HG02642 (cell line): ENCODE measurements around the gene DLX6.

ENCODE experiments used
- ATAC-seq: cut with Tn5 transposase; IDR thresholded peaks from one replicate; pipeline ENCODE4 v1.9.1; 2021; ENCODE audit warnings: mild to moderate bottlenecking; ENCODE audit not compliant: unreplicated experiment, poor library complexity

DLX6 gene

GRCh38 chr7:97005183-97006054, at the start of gene DLX6:
Gene DLX6 (plus strand): TSS chr7:97005553. CDS start chr7:97005978, 425 bp downstream.
- no peak for ATAC-seq

GRCh38 chr7:96959135-96959534, 46.2 kb upstream of the DLX6 start:
- ATAC-seq: no peak

- no peak for ATAC-seq
Observed at GRCh38 chr7:96962221-96962885, 43.0 kb upstream of the DLX6 start.

- no peak for ATAC-seq
Observed at GRCh38 chr7:96968981-96969380, 36.4 kb upstream of the DLX6 start.

DNA sequence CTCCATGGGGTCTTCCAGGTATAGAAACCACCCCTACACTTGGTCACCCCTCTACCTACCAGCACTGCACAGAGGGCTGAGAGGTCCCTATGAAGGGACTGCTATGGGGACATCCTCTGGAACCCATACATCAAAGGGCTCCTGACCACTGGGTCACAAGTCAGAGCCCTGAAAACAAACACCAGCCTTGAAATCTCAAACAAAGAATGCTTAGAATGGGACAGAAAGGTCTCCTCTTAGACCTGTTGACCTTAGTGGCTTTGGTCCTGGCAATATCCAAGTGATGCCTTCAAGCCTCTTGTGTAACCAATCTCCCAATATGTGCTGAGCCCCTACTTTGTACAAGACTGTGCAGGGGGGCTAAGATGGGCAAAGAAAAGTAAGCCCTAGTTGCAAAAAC, 34.6 kb upstream of the DLX6 start:
- ATAC-seq: no peak

- no peak for ATAC-seq
Observed at GRCh38 chr7:96973986-96974385, 31.4 kb upstream of the DLX6 start.

DNA sequence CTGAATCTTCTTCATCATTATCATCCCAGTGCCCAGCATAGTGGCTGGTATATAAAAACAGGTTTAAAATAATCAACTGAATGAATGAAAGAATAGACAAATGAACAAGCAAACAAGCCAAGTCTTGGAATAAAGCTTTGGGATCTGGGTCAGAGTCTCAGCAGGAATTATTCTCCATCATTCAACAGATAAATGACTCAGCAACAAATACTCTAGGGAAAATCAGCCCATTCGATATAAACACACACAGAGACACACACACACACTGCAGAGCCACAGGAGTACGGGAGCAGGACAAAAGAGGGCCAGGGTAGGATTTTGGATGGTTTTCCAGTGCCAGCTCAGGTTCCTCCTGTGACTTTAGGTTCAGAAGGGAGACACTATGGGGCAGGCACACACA, 29.2 kb upstream of the DLX6 start:
- ATAC-seq: no peak

DNA sequence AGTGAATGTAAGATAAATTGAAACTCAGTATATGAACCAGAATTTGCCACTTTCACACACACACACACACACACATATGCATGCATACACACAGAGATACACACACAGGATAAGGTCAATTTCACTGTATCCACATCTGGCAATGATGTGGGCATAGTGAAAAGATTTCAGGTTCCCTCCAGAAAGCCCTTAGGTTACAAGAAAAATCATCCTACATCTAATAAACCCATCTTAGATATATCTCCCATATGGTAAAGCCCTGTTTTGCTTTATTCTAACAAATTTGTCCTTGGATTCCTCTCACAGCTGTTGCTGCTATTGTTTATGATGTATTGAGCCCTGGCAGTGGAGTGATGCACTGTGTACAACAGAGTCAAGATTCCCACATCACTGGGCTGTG, 27.9 kb upstream of the DLX6 start:
- no peak for ATAC-seq

GRCh38 chr7:96979551-96980276, 25.6 kb upstream of the DLX6 start:
- ATAC-seq: no peak

DNA sequence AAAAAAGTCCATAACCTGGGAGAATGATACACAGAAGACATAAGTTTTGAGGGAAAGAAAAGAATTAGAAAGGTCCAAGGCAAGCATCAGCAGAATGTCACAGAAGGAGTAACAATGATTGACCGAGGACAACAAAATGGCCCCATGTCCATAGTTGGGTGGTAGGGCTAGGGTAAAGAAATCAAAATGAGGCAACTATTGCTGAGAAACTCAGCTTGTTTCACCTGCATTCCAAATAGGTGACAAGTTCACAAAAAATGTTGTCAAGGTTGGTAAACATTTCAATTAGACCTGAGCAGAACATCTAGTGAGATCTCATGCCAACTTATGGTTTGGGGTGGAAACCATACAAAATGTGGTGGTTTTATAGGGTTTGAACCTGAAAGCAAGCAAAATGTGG, 22.8 kb upstream of the DLX6 start:
- no peak for ATAC-seq

DNA sequence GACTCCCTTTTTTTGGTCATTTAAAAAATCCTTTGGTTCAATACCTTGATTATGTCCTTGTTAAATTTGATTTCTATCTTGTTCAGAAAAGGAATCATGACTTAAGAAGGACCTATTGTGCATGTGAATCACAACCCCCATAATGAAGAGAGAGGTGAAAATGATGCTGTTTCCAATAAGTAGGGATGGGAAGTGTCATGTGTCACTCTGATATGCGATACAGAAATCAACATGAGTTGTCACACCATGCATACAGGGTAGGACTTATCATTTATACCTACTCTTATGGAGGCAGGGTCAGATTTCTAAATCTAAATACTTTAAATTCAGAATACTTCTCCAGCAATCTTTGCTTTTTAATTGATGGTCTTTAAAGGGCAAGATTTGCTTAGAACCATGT, 19.4 kb upstream of the DLX6 start:
- ATAC-seq: no peak

DNA sequence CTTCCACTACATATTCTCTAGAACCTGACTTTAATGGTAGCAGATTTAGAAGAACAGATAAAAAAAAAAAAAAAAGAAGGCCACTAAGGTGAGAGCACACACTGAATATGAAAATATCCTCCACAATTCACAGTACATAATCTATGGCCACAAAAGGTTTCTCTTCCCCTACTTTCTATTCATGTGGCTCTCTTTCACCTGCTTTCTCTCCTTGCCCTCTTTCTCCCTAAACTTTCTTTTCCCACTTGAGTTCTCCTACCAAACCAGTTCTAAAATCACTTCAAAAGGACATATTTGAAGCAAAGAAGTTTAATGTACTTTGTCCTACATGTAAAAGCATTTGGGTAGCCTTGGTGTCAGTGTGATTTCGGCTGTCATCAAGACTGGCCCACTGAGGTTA, 18.5 kb upstream of the DLX6 start:
- no peak for ATAC-seq

- no peak for ATAC-seq
Observed at GRCh38 chr7:96987719-96988118, 17.6 kb upstream of the DLX6 start.

DNA sequence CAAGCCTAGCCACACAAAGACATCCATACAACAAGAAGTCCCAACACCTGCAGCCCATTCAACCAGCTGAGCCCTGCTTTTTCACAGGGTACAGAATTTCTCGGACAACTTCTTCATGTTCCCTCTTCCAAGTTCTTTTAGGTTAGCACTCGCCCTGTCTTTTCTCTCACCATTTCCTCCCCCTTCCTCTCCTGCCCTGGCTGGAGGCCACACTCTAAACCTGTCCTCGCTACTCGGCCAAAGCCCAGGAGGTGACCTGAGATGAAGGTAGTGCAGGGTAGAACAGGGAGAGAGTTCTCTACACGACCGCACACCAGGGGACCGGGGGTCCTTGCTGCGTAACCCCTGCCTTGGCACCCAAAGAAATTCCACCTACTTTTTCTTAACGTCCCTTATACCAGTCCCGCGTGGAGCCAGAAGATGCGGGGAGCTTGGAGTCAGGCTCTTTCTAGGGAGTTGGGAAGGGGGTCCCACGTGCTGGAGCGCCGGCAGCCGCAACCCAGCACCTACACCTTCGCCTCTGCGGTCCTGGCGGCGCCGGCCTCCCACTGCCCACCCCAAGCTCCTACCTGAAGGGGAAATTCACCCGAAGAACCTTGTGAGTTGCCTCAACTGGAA, 16.0 kb upstream of the DLX6 start:
- ATAC-seq: no peak

DNA sequence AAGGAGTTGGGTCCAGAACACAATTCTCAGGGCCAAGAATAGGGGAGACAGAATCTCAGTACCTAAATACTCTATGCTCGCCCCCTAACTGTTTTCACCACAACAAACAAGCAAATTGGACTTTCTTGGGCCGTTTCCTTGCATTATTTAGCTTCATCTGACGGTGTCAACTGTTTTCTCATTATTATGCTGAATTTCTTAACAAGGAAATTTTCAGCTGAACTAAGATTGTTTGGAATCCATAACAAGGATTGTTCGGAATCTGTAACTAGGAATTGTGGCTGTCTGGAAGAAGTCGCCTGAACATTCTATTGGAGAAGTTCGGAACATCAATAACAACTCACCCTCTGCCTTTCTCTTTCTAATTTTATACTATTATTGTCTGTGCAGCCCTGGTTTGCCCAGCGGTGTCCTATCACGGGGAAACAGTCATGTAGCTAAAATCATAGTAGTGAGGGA, 15.5 kb upstream of the DLX6 start:
- no peak for ATAC-seq

DNA sequence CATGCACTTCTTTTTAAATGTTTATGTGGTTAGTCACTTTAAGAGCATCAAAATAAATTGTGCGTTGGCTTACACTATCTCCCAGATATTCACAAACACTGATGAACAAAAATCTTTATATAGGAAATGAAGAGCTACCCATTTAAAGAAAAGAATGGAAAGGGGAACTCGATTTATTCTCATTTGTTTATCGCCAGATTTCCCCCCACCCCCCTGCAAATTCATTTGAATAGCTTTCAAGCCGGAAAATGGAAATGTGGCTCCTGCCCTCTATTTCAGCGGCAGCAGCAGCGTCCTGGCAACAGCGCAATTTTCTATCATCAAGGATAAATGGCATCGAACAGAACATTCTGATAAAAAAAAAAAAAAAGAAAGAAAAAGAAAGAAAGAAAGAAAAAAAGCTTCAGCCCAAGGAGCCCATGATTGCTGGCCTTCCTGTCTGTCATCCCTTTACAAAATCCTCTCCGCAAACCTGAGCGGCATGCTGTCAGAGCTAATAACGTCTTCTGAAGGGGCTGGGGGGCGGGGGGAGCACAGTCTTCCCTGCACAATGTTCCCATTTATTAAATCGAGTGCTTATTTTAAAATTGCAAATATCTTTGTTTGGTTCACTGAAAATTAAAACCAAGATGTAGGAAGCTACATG, 13.7 kb upstream of the DLX6 start:
- ATAC-seq: no peak

- ATAC-seq: no peak
Observed at GRCh38 chr7:96992192-96993005, 13.0 kb upstream of the DLX6 start.

DNA sequence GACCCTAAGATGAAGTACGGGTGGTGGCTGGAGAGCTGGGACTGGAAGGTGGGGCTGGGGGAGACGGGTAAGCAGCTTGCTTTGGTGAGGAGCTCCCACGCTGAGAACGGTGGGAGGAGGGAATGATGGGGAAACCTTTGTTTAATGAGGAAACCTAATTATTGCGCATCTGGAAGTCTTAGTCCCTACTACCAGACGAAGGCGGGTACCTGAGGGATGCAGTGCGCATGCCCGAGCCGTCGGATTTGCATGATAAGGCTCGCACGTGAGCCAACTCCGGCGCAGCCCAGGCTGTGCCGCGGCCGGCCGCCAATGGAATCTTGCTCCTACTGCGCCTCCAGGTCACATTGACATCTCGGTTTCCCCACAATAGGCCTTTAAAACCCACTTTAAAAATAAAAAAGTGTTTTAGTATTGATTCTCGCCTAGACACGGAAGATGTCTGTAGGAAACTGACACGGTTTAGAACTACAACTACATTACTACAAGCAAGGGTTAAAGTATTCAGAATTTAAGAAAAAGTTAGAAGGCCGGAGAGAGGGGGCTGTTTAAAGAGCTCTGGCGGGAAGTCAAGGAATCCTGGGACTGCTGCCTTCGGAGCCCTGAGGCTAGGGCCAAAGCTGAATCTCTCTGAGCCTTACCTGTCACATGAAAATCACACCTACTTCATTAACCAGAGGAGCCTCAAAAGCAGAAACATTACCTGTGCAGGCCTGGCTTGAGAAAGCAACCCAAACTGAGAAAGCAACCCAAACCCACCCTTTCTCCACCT, 12.1 kb upstream of the DLX6 start:
- ATAC-seq: no peak

- ATAC-seq: no peak
Observed at GRCh38 chr7:96993980-96994379, 11.4 kb upstream of the DLX6 start.
